Smooth muscle cell of the pulmonary artery (primary cell): ENCODE data around the gene RASGRP1. TPM values are rescaled to one million over a fixed set of nuclear protein-coding genes. Genes with fewer than 3 reads are reported as not detected.

Experiments
- total RNA-seq: library from RNA; depleted of rRNA; stranded (reverse); fragments of >200 nt; gene quantifications from 2 replicates; pipeline ENCODE4 v1.2.3, GENCODE V29; 2014

Gene RASGRP1
- 1.1 and 5.1 TPM in 2 replicates for total RNA-seq

DNA sequence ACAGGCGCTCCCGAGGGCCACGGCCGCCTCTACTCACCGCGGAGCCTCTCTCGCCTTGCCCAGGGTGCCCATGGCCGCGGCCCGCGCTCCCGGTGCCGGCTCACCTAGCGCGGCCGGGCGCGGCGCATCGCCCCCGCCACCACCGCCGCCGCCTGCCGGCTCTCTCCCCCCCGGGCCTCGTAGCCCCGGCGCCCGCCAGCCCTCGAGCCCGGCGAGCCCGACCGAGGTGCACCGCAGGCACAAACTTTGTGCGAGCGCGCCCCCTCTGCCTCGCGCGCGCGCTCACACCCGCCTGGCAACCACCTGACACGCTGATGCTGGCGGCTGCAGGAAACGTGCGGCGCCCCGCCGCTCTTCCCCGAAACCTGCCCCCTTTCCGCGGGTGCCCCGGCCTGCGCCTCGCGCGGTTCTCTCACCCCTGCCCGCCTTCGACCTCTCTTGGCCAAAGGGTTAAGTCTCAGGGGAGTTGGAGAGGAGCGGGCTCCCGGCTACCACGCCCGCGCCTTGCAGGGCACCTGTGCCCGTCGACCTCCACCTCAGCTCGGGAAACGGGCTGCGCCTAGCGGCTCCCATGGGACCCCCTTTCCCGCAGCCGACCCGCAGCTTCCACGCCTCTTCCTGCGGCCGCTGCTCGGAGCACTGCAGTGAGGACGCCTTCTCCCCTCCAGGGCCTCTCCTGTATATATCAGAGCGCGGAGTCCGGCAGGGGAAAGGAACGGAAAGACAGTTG lies at the start of gene RASGRP1:
TSS of gene RASGRP1 (minus strand) at position 258 of the 730 bp plus-strand sequence. CDS start at position 72, 186 bp downstream.

DNA sequence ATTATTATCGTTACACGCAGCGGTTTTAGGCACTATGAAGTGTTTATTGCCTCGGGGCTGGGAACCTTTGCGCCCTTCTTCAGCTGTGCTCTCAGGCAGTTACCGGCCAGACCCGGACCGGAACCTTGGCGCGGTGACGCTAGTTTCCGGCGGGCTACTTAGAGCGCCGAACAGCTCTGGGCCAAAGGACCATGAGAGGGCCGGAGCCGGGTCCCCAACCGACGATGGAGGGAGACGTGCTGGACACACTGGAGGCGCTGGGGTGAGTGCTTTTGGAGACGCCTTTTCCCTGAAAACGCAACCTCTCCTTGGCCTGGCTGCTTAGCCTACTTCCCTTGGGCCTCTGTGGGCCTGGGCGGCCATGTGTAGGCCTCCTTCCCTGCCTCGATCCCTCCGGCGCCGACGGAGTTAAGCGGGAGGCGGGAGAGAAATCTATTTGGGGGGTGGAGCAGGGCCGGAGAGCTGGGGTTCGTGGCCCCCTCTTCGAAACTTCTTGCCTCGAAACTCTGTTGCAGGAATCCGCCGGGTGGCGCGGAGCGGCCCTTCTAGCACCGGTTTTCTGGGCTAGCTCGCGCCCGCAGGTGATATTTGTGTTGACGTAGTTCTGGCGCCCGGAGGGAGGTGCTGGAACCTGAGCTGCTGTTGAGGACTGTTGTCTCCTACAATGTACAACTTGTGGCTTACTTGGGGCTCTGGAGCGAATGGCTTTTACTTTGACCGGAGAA lies 110.5 kb downstream of the RASGRP1 start, which contains the start of gene FAM98B:
TSS of gene FAM98B (plus strand) at position 157 of the 725 bp plus-strand sequence. CDS start at position 192, 35 bp downstream.

Other genes starting within 250 kb of the RASGRP1 start
- gene FAM98B, start 110.7 kb downstream of the RASGRP1 start, total RNA-seq, result 6.7 and 7.2 TPM in 2 replicates